Right ventricle myocardium superior (tissue), 1 donor: ENCODE results near the gene GRM7. TPM values are rescaled to one million over a fixed set of nuclear protein-coding genes. Genes with fewer than 3 reads are reported as not detected.

Source experiments
- ATAC-seq: fragments of 200-7000 bp; cut with Tn5 transposase; one replicate; pipeline ENCODE4 v1.9.1; 2020; ENCODE audit warnings: mild to moderate bottlenecking; ENCODE audit not compliant: poor library complexity
- DNase-seq: peaks from one replicate; pipeline ENCODE4 v3.0.0-alpha.2; 2020
- intact Hi-C: fragments of 100-400 bp; cut with DNase I; formaldehyde crosslinking; loops from one replicate; pipeline ENCODE4 v1.11.2; 2022
- total RNA-seq: library from RNA; stranded (reverse); fragmentation: NEBNext Ultra II Directional; extraction: Animal tissue kit (Norgen Biotek cat#: 25700); gene quantifications from one replicate; pipeline ENCODE4 v1.2.1, GENCODE V29; 2021
- donor health status: DM: no; HTN: yes; CAD: no; lungs with severe emphysema.

Gene GRM7
- total RNA-seq, 1 donor from 2014 or later, result not detected

DNA sequence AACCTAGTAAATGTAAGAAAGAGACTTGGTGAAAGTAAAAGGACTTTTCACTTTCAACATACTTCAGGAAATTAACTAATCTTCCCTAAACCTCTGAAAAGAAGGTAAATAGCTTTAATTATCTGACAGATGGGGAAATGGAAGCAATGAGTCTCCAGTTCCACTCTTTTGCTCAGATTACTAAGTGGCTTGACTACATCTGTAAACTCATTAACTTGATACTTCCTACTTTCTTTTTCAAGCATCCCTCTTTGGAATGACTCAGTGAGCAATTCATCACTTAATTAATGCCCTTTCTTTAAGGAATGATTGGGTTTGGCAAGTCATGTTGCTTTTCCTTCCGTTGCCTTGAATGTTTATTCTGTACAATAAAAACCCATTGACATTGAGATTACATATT lies 234.2 kb downstream of the GRM7 start:
- intact Hi-C loops, result no loop called here
- ATAC-seq (no peak), DNase-seq (no peak)

DNA sequence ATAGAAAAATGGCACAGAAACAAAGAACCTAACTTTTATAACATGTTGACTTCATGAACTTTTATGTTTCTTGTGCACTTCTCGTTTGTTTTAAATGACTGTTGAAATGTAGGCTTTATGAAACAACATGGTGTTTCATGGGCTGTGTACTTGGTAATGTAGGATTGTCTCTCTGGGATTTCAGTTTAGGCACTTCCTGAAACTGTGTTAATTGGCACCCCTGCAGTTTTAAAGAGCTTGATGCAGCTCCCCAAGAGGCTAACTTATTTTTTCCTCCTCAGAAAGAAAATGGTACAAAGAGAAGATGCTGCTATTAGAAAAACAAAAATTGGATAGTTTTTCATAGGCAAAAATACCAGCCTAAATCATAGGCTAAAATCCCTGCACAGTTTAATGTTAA lies 239.2 kb downstream of the GRM7 start:
- intact Hi-C loops, result no loop called here
- ATAC-seq, result no peak
- DNase-seq, result no peak

DNA sequence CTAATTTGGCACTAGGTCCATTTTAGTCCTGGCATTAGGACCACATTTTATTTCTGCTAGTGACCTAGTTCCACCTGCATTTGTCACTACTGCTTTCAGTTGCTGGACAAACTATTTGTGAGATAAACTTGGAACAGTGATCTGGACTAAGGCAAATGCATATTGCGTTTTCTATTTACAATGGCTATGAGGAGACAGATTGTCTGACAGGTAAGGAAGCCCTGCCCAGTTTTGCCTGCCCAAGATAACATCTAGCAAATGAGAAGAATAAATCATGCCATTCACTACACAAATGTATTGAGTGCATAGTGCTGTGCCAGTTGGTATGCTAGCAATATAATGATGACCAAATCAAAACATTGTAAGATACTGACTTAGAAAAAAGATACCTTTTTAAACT lies 245.7 kb downstream of the GRM7 start:
- no peak for ATAC-seq
- intact Hi-C loops, result no loop called here
- no peak for DNase-seq

DNA sequence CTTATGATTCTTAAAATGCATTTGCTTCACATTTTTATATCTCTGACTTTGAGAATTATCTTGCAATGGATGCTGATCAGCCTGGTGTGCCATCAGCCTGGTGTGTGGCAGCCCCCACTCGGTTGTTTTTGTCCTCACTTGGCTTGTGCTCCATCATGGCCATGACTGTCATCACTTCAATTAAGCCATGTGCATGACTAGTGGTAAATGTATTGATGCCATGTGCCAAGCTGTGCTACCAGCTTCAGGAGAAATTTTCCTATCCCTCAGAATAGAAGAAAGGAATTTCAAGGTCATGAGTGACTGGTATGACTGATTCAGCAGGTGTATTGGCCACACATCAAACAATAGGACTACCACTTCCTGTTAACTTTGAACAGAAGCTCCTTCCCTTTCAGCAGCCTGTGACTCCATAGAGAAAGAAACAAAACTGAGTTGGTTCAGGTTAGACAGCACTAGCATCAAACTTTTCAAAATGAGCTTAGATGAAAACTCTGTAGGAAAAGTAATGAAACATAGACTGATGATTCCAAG lies 251.7 kb downstream of the GRM7 start:
- ATAC-seq (no peak), DNase-seq (no peak)
- intact Hi-C loops, result no loop called here

DNA sequence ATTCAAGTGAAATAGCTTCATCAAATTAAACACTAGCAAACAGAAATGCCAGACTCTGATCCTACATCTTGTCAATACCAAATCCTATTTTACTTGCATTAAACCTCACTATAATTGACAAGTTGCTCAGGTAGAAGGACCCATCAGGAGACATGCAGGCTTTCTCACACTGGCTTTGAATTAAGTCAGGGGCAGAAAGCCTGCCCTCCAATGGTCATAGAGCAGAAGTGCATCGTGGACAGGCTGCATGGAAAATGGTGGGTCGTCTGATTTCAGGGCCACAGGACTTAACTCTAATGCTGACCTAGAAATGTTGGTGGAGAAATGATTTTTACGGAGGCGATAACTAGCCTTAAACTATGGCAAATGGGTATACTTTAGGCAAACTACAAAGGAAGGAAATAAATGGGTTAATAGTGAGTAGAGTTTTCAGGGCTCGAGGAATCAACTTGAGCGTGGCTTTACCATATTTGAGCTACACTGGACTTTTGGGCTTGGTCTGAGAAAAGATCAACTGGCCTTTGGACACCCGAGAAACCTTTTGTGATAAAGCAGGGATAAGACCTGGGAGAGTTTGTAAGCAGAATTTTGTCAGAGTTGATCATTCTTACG lies 283.9 kb downstream of the GRM7 start:
- intact Hi-C loops, result no loop called here
- no peak for DNase-seq
- ATAC-seq, result no peak

DNA sequence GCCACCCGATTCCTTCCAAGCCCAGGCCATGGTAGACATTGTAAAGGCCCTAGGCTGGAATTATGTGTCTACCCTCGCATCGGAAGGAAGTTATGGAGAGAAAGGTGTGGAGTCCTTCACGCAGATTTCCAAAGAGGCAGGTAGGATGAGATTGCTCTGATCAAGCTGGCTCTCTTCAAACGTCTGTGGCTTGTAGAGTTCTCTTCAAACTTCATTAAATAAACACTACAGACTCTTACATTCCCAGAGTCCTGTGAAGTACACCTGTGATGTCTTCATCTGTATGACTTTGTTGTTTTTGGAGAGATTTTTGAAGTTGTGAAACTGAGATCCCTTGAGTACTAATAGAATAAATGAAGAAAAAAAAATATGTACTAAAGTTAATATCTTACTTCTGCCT lies 285.6 kb downstream of the GRM7 start:
- intact Hi-C loops, result no loop called here
- DNase-seq, result no peak
- ATAC-seq, result no peak

DNA sequence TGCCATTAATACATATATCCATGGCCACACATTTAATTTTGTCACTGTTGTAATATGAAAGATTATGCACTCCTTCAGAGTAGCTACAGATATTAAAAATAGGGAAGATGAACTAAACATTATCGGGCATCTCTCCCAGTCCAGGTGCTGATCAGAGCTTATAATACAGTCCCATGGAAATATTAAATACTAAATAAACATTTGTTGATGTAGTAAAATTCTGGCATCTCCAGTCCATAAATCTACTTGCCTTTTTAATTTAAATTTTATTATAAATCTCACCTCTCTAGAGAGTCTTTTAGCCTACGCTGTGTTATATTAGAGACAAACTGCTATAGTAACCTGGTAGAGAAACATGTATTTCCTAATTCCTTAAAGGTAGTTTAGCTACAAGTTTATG lies 297.6 kb downstream of the GRM7 start:
- intact Hi-C loops, result no loop called here
- DNase-seq, result no peak
- no peak for ATAC-seq

DNA sequence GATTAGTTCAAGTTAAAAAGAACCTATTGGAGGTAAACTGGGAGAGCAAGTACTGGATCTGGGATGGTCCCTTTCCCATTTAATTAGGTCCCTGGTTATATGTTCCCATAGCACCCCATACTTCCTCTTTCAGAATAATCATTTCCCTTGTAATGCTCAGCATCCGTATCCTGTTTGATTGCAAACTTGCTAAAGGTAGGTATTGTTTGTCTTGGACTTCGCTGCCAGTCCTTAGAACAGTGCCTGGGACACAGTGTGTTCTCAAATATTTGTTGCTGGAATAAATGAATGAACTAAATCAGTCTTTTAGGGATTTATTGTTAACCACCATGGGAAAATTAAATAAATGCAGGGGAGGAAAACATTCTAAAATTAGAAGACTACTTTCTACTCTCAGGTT lies 299.8 kb downstream of the GRM7 start:
- ATAC-seq, result no peak
- intact Hi-C loops, result no loop called here
- DNase-seq, result no peak

DNA sequence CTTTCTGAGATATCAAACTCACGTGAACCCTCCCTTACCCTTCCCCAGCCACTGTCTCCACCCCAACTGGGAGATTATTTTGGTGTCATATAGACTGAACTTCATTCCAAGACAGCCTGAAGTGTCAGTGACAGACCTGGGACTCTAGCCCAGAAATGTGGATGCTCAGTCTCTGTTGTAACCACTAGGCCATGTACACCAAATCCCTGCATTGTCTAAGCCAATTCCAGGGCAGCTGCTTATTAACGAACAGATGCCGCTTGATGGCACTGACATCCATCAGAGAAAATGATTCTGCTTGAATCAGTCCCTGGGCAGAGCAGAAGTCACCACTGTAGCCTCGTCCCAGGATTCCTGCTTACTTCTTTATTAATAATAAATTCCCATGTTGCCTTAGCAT lies 305.5 kb downstream of the GRM7 start:
- ATAC-seq, result peak; percentile 94
- DNase-seq, result no peak
- intact Hi-C loops, result no loop called here

DNA sequence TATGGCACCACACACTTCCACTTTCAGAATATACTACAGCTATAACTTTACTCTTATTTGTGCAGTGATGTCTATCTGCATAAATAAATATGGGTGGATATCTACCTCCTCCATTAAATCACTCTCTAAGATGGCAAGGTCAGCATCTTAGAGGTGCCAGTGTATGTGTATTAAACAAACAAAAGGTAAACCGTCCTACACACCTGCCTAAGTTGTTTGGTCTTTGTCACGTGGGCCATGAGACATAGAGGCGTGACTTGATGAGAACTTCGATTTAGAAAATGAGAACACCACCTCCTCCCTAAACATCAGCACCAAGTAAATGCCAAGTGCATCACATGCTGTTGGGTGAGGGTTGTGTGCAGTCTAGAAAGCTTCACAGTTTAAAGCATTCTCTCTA lies 310.6 kb downstream of the GRM7 start:
- ATAC-seq, result no peak
- no peak for DNase-seq
- intact Hi-C loops, result no loop called here

DNA sequence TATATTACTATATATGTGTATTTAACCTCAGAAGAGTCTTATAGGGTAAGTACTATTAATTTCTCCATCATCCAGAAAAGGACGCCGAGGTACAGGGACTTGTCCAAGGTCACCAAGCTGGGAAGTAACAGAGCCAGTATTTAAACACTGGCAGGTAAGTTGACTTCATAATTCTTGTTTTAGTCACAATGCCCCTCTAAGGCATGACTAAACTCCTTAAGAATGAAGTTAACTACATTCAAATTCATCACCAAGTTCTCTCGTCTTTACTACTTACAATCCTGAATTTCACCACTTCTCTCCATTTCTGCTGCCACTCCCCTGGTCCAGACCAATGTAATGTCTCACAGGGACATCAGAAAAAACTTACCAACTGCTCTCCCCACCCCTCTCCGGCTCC lies 312.1 kb downstream of the GRM7 start:
- DNase-seq (no peak), ATAC-seq (no peak)
- intact Hi-C loops, result no loop called here

DNA sequence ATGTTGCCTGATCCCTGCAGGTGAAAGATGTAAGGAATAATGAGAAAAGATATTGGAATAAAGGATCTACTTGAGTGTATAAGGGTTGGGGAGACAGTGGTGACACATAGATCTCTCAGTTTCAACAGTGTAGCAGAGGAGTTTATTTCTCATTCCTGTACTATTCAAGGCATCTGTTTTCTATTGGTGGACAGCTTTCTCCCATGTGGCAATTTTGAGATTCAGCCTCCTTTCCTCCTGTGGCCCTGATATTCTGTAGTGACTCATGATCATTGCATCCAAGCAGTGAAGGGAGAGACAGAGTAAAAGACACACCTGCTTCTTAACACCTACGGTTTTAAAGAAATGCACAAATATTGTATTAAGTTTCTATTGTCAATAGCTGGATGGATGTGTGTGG lies 327.6 kb downstream of the GRM7 start:
- ATAC-seq, result no peak

DNA sequence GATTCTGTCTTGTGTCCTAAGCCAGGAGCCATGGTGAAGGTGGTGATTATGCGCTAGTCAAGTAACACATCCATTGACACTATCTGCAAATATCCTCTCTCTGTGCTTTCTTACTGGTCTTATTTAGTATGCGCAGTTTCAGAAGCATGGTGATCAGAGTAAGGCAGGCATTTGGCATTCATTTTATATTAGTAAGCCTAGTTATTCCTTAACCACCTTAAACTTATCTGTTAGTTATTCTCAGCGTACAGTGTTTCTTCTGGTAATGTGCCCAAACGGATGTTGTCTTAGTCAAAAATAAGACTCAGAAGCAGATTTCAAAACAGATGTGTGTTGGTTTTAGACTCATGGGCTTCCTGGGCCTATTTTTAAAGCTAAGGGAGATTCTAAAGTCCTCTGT lies 329.2 kb downstream of the GRM7 start:
- ATAC-seq (no peak), DNase-seq (no peak)
- intact Hi-C loops, result no loop called here

More for the DNA sequence above, 327.6 kb downstream of the GRM7 start:
- intact Hi-C loops, result no loop called here
- no peak for DNase-seq

DNA sequence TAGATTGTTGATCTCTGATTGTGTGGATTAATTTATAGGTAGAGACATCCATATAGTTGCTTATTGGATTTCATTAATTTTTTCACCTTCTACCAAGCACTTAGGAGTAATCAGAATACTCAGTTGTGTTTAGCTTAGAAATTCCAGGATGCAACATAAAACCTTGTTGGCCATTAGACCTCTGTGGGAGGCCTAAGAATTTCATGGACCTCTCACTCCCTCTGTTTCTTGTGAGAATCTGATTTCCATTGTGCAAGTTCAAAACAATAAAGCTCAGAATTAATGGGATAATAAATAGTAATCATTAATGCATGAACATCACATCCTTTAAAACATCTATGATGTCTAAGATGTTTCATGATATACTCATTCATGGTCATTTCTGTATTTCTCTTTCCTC lies 332.4 kb downstream of the GRM7 start:
- intact Hi-C loops, result no loop called here
- no peak for ATAC-seq
- DNase-seq, result no peak

DNA sequence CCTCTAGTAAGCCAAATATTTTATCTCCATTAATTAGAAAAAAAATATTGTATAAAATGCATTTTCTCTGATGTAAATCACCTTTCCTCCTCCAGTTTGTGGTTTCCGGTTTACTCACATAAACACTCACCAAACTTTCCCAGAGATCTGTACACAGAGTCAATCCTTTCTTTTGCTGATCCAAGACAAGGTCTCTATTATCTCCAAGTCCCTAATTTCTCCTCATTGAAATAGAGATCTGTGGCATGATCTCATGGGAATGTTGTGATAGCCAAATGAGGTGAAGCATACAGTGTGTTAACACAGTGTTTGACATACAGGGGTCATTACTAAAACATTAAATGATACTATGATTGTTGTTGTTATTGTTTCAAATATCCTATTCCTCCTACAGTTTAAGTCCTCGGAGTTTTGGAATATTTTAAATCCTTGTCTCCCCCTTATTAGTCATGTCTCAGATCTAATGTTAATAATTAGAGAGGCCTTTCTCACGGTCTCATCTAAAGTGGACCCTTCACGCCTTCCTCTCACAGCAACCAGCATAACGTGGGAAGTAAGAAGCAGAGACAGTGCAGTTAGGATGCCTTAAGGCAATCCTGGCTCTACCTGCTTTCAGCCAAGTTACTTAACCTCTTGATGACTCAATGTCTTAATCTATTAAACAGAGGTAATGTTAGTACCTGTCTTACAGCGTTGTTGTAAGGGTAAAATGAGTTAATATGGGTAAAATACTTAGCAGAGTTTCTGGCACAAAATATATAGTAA lies 333.3 kb downstream of the GRM7 start:
- no peak for ATAC-seq
- intact Hi-C loops, result no loop called here
- no peak for DNase-seq

DNA sequence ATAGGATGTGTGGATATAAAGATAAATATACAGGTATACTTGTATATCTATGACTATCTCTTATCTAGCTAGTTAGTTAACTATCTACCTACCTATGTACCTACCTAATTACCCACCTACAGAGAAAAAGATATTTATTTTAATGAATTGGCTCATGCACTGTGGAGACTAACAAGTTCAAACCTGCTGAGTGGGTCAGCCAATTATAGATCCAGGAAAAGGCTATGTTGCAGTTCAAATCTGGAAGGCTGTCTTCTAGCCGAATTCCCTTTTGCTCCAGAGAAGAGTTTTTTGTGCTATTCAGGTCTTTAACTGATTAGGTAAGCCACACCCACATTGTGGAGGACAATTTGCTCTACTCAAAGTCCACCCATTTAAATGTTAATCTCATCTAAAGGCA lies 335.0 kb downstream of the GRM7 start:
- ATAC-seq (no peak), DNase-seq (no peak)
- intact Hi-C loops, result no loop called here

DNA sequence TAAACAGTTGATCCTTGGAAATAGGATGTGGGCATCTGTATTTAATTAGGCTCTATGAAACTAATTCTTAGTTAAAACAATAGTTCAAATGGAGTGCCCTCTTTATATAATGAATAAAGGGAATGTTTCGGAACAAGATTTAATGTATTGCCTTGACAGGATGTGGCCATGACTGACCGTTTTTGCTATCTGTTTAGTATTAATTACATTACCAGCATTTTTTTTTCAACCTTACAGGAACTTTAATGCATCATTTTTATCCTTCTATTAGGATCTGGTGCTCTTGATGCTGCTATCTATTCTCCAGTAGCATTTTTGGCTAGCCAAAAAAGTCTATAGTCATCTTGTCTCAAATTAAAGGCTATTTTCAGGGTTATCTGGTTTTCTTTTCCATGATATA lies 340.9 kb downstream of the GRM7 start:
- no peak for DNase-seq
- ATAC-seq, result no peak
- intact Hi-C loops, result no loop called here

DNA sequence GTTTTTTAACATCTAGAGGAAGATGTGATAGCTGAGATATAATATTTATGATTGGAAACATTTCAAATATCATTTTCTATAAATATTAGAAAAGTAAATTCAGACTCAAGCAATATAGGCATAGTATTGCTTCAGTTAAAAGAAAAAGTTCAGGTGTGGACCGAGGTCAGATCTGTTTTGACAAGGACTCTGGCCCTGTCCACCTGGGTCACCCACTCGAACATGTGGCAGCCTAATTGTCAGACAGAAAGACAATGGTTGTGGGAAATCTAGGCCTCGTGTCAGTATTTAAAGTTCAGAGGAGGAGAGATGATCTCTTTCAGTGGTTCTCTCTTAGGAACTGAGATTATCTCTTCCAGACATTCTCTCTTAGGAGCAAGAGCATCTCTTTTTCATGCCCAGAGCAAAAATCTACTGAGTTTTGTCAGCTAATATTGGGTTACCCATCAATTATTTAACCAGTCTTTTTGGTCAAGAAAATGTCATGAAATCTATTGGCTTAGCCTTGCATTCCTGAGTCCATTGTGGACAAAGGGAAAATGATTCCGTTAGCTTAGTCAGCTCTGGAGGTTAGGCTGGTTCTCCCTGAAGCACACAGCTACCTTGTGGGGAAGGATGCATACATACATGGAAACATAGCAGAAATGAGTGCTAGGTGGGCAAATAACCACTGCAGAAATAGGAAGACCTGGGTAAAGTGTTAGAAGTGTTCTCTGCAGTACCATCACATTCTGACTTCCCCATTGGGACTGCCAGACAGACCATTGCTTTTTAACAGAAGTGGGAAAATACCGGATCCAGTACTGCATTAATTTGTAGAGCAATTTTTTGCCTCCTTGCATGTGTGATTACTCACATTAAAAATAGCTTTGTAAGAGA lies 343.3 kb downstream of the GRM7 start:
- ATAC-seq (no peak), DNase-seq (no peak)
- intact Hi-C loops, result no loop called here

DNA sequence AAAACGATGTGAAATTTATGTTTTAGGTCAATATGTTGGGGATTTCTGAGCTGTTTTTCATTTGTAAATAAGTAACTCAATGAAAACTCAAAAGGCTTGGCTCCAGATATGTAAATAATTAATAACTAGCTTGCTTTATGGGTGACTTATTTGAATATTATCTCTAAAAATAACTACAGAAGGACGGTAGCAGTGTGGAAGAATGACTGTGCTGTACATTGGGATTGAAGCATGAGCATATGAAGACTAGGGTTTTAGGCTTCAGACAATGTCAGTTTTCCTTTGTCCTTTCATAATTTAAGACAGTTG lies 343.9 kb downstream of the GRM7 start:
- no peak for ATAC-seq
- intact Hi-C loops, result no loop called here
- DNase-seq, result no peak

DNA sequence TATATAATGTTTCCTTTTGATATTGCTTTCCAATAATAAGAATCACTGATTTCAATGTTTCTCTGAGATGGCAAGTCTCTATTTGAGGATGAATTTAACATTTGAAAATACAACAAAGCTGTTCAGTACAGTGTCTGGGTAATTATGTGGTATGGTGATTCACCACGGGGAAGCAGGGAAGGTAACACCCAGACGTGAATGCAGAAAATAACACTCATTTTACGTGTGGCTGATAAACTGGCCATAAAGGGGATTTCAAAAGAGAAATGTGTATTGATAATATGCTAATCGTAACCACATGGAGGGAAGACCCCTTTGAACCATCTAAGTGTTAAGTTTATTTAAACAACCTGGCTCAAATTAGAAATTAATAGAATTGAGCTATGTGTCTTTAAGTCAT lies 344.6 kb downstream of the GRM7 start:
- ATAC-seq (no peak), DNase-seq (no peak)
- intact Hi-C loops, result no loop called here
